HG02678 (cell line): ENCODE data around the gene MYOM1.

Source experiments
- ATAC-seq: cut with Tn5 transposase; IDR thresholded peaks from one replicate; pipeline ENCODE4 v1.9.1; 2021; ENCODE audit warnings: mild to moderate bottlenecking, moderate library complexity; ENCODE audit not compliant: unreplicated experiment

The MYOM1 gene

DNA sequence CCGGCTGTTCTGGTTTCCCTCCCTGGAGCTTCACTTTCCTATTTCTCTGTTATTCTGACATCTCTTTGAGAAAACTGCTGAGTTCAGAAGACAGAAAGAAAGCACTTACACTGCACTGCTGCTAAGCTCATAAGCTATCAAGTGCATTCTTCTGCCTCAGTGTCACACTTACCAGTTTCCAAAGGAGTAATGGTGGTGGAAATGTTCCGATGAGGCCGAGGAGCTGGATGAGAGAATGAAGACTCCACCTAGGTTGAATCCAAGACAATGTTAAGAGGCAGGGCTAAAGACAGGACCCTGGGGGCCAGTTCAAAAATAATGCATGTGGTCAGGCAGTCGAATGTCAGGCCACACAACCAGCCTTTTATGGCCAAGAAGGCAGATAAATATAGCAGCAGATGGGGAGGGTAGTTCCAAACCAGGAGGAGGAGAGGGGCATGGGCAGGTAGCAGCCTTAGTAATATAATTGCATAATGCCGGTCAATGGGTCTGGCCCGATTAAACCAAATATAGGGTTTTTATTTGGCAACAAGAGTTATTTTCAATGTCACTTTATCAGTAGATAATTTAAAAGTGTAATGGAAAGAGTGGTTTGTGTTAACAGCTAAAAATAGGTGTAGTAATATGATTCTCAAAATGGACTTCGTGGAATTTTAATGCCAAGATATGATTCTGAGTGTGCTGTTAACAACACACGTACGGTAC is at the start of gene MYOM1:
TSS of gene MYOM1 (minus strand) at position 338 of the 705 bp plus-strand sequence. CDS start 4,745 bp downstream, outside the sequence.
- no peak for ATAC-seq

GRCh38 chr18:3269241-3269913 is 49.6 kb upstream of the MYOM1 start:
- no peak for ATAC-seq

GRCh38 chr18:3268306-3268705 is 48.5 kb upstream of the MYOM1 start:
- no peak for ATAC-seq

- no peak for ATAC-seq
Measured at GRCh38 chr18:3266062-3266608, 46.4 kb upstream of the MYOM1 start.

DNA sequence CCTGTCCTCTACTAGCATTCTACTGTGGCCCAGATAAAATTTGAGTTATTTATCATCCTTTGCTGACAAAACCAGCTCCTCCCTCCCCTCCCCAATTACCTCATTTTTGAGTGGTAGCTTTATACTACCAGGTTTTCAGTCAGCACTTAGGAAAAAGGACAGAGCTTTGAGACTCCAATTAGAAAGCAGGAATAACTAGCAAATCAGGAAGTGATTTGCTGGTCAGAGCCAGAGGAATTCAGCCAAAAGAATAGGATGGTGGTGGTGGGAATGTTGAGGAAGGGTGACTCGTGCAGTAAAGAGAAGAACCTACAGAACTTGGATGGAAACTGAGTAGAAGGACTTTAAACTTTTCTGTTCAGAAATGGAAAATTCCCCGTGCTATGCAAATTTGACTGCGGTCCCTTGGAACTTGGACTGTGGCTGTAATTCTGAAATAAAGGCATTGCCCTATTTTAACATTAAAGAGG is 45.8 kb upstream of the MYOM1 start:
- no peak for ATAC-seq

GRCh38 chr18:3264362-3264761 is 44.6 kb upstream of the MYOM1 start:
- no peak for ATAC-seq

GRCh38 chr18:3263132-3263700 is 43.4 kb upstream of the MYOM1 start:
- no peak for ATAC-seq

- peak; percentile 45 for ATAC-seq
Measured at GRCh38 chr18:3262234-3263131, 42.7 kb upstream of the MYOM1 start.

DNA sequence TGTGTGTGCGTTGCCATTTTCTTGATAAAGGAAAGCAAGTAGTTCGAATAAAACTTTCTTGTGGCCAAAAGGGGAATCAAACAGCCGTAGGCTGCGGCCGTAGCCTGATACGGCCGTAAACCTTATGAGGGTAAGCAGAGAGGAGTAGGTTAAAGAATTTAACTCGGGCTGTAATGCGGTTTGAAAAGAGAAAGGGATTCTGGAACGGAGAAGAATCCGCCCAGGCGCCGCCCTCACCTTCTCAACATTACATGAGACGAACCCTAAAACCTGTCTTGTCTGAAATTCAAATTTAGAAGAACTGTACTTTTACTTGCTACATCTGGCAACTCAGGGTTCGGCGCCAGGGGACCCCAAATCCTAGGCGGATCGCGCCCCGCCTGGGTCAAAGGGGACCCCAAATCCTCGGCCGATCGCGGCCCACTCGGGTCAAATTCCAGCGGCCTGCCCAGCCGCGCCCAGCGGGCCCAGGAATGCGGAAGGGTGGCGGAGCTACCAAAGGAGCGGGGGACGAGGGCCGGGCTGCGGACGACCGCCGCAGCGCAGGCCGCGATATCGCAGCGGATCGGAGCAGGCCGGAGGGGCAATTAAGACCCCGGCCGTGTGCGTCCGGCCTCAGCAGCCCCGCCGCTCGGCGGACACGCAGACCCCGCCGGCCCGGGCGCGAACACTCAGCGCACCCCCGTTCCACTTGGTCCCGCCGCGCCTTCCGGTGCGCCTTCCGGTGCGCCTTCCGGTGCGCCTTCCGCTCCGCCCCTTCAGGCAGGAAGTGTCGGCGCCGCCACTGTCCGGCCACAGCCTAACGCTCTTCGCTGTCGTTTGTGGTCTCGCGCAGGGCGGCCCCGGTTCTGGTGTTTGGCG is 41.8 kb upstream of the MYOM1 start, which contains the start of gene MYL12B:
TSS of gene MYL12B (plus strand) at position 761 of the 861 bp plus-strand sequence. CDS start 10,766 bp downstream, outside the sequence.
- peak; percentile 83 for ATAC-seq

DNA sequence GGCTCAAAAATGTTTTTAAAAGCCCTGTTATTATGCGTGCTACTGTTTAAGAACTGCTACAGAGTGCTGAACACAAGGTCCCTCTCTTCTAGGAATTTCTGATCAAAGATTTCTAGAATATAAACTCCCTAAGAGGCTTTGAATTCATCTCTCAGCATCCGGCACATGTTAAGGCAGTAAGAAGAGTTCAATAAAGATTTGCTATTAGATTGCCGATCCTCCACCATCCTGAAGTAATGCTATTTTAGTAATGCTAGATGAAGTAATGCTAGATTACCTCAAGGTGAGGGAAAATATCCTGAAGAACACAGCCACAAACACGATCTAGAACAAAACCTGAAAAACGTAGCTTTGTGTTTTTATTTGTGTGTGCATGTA is 41.2 kb upstream of the MYOM1 start:
- ATAC-seq: no peak

- ATAC-seq: no peak
Measured at GRCh38 chr18:3257627-3258120, 37.9 kb upstream of the MYOM1 start.

GRCh38 chr18:3256693-3257626 is 37.2 kb upstream of the MYOM1 start:
- no peak for ATAC-seq

DNA sequence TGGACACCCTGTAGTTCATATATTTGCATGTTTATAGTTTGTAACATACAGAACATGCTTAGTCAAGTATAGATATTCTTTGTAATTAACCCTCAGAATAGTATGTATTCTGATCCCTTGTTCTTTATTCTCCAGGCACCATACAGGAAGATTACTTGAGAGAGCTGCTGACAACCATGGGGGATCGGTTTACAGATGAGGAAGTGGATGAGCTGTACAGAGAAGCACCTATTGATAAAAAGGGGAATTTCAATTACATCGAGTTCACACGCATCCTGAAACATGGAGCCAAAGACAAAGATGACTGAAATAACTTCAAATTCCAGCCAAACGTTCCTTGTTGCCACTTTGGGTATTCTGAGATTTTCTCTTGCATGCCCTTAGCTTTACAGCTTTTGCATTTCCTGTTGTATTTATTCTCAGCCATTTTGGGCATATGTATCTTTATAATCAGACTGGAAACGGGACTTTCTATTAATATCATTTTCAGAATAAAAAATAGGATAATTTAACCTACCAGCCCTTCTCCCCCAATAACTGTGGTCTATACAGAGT is 35.9 kb upstream of the MYOM1 start:
- ATAC-seq: no peak

GRCh38 chr18:3254725-3255124 is 35.0 kb upstream of the MYOM1 start:
- ATAC-seq: no peak

DNA sequence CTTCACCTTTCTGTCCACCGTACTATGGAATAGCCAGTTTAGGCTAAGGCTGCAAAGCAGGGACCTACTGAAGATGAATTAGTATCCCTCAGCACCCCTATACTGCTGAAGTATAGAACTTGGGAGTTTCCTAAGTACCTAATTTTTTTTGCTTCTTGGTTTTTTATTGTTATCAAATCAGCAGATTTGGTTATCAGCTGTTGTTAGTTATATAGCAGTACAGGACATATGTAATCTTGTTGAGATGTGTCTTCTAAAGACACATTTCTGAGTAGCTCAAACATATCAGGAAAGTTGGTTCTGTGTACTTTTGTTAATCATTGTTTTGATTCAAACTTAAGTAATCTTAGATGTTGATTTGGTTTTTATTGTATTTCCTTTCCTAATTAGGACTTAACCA is 33.1 kb upstream of the MYOM1 start:
- ATAC-seq: no peak

DNA sequence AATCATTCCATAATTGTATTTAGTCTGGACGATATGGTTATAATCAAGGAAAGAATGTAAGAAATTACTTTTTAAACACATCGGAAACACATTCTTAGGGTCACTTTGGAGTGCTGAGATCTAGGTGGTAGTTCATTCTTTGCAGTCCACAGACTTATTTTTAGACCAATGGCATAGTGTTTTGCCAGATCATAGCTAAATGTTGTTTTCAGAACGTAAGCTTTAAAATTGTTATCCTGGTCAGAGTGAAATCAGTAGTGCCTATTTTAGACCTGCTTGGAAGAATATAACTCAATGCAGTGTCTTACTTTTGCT is 32.2 kb upstream of the MYOM1 start:
- ATAC-seq: no peak

- ATAC-seq: no peak
Measured at GRCh38 chr18:3251249-3251962, 31.6 kb upstream of the MYOM1 start.
